OCI-LY7 (cell line): ENCODE results near the gene TEKTIP1. TPM values are rescaled to one million over a fixed set of nuclear protein-coding genes. Genes with fewer than 3 reads are reported as not detected.
A peak's percentile ranks its signal among the peaks of the same experiment; 100 is the strongest.

ENCODE experiments used
- BruUV-seq: library from RNA; stranded (reverse); fragments of 400-500 nt; replicated peaks from 2 replicates; lab custom pipeline; 2021; lab: Mats Ljungman, UMichigan
- CTCF ChIA-PET: fragments of 300-600 bp; sonication (Branson Sonifier 250); formaldehyde crosslinking; loops from one replicate; lab custom pipeline; 2022; ENCODE audit warnings: antibody characterized with exemption; ENCODE audit not compliant: unreplicated experiment; lab: Charles Lee
- POLR2A ChIA-PET: fragments of 300-600 bp; sonication (Branson Sonifier 250); formaldehyde crosslinking; loops from one replicate; lab custom pipeline; 2022; ENCODE audit warnings: antibody characterized with exemption; lab: Charles Lee
- DNase-seq: peaks from one replicate; pipeline ENCODE4 v3.0.0-alpha.2; 2015; ENCODE audit warnings: low spot score
- H2AFZ ChIP-seq: fragments of 200-600 bp; sonication (generic), shearing (Covaris generic); 2 replicates; pipeline ENCODE4 v1.6.1; 2014; ENCODE audit warnings: mild to moderate bottlenecking, antibody characterized with exemption, low read length, moderate library complexity
- H3K27ac ChIP-seq: fragments of 200-600 bp; sonication (generic); 2 replicates; pipeline ENCODE4 v1.5.1; 2014; ENCODE audit warnings: mixed run types, low read depth, mild to moderate bottlenecking, moderate library complexity, low read length, inconsistent platforms; ENCODE audit not compliant: poor library complexity, severe bottlenecking
- H3K36me3 ChIP-seq: fragments of 200-600 bp; sonication (generic); 2 replicates; pipeline ENCODE4 v1.6.1; 2014; ENCODE audit warnings: mild to moderate bottlenecking, antibody characterized with exemption, low read length, moderate library complexity, mixed read lengths; ENCODE audit not compliant: insufficient read depth
- H3K4me1 ChIP-seq: fragments of 200-600 bp; sonication (generic); 2 replicates; pipeline ENCODE4 v1.5.1; 2014; ENCODE audit warnings: mild to moderate bottlenecking, low read length; ENCODE audit not compliant: insufficient read depth, poor library complexity, severe bottlenecking
- H3K4me2 ChIP-seq: fragments of 200-600 bp; sonication (generic); 2 replicates; pipeline ENCODE4 v1.6.1; 2014; ENCODE audit warnings: mild to moderate bottlenecking, low read length
- H3K4me3 ChIP-seq: fragments of 200-600 bp; sonication (generic); 2 replicates; pipeline ENCODE4 v1.5.1; 2014; ENCODE audit warnings: mild to moderate bottlenecking, low read depth, low read length; ENCODE audit not compliant: poor library complexity, severe bottlenecking
- H3K79me2 ChIP-seq: fragments of 200-600 bp; sonication (generic); 2 replicates; pipeline ENCODE4 v1.6.1; 2016; ENCODE audit warnings: low read depth, mild to moderate bottlenecking, low read length, moderate library complexity, mixed read lengths; ENCODE audit not compliant: insufficient read depth
- H3K9me2 ChIP-seq: fragments of 200-600 bp; sonication (generic); 2 replicates; pipeline ENCODE4 v1.6.1; 2016; ENCODE audit warnings: mild to moderate bottlenecking, low read length, mixed read lengths; ENCODE audit not compliant: insufficient read depth
- H3K9me3 ChIP-seq: fragments of 200-600 bp; sonication (generic); 2 replicates; pipeline ENCODE4 v1.6.1; 2014; ENCODE audit warnings: mild to moderate bottlenecking, mixed run types, low read length, mixed read lengths
- H4K20me1 ChIP-seq: fragments of 200-600 bp; sonication (generic); 2 replicates; pipeline ENCODE4 v1.6.1; 2014; ENCODE audit warnings: mild to moderate bottlenecking, antibody characterized with exemption, low read length, moderate library complexity, mixed read lengths; ENCODE audit not compliant: insufficient read depth
- CTCF ChIP-seq: fragments of 200-600 bp; sonication (generic); conservative IDR thresholded peaks from 2 replicates; pipeline ENCODE4 v1.5.1; 2014; ENCODE audit warnings: mild to moderate bottlenecking, antibody characterized with exemption, low read length, moderate library complexity, mixed read lengths
- EZH2phosphoT487 ChIP-seq: fragments of 200-600 bp; sonication (generic); IDR thresholded peaks from 2 replicates; pipeline ENCODE4 v1.6.1; 2018; ENCODE audit warnings: low read depth, borderline replicate concordance, mild to moderate bottlenecking, mixed run types, antibody characterized with exemption, low read length, moderate library complexity, mixed read lengths
- intact Hi-C: fragments of 100-400 bp; cut with micrococcal nuclease; formaldehyde crosslinking; loops from one replicate; pipeline ENCODE4 v1.10.0; 2022; ENCODE audit not compliant: unreplicated experiment
- total RNA-seq, 2 experiments: library from RNA; depleted of rRNA in 1 of 2; stranded (reverse); fragments of >200 nt in 1 of 2; shearing (Covaris generic) in 1 of 2; gene quantifications; 2 replicates each; pipeline ENCODE4 v1.2.3, GENCODE V29; 2014 to 2022

The TEKTIP1 gene
- total RNA-seq, 2 experiments from 2014 or later: 0.44 to 7.0 TPM

DNA sequence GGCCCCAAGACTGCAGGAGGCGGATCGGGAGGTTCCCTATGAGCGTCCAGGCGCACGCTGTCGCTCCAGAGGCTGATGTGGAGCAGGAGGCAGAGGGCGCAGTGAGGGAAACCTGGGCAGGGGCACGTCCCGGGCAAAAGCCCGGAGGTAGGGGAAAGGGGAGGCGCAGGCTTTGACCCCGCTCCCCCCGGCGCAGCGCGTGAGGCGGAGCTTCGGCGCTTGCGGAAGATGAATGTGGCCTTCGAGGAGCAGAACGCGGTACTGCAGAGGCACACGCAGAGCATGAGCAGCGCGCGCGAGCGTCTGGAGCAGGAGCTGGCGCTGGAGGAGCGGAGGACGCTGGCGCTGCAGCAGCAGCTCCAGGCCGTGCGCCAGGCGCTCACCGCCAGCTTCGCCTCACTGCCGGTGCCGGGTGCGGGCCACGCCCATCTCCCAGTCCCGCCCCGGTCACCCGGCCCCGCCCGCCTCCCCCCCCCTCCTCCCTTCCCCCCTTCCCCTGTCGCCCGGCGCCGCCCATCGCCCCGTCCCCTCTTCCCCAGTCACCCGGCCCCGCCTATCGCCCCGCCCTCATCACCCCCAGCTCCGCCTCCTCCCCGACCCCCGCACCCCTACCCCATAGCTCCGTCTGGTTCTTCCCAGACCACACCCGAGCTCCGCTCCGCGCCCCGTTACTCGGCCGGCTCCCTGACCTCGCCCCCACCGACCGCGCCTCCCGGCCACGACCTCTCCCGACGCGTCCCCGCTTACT lies 37.9 kb downstream of the TEKTIP1 start:
- no peaks in the 10 kb centered on the region for H3K9me2 ChIP-seq
- no peak for DNase-seq
- ChIA-PET CTCF (no interaction called here), POLR2A (no interaction called here)
- TF ChIP-seq CTCF (no peak), EZH2phosphoT487 (no peak)
- peak overlapping the region; percentile 18; the same call in 1 of the 2 replicates for H3K4me2 ChIP-seq
- H3K36me3 ChIP-seq: peaks cover 25% of the 10 kb centered on the region
- BruUV-seq: no TSS peak
- H3K4me3 ChIP-seq: no peak overlapping the region
- H4K20me1 ChIP-seq: no peaks in the 10 kb centered on the region
- intact Hi-C loops: no loop called here
- no peak overlapping the region for H3K27ac ChIP-seq
- H3K9me3 ChIP-seq: no peaks in the 10 kb centered on the region
- no peak overlapping the region for H2AFZ ChIP-seq
- peaks cover 5% of the 10 kb centered on the region; the same call in 1 of the 2 replicates for H3K79me2 ChIP-seq
- peaks cover 5% of the 10 kb centered on the region for H3K4me1 ChIP-seq

- TF ChIP-seq EZH2phosphoT487 (no peak), CTCF (no peak)
- no peaks in the 10 kb centered on the region for H3K4me1 ChIP-seq
- CTCF ChIA-PET: no interaction called here
- no peaks in the 10 kb centered on the region for H3K9me3 ChIP-seq
- H3K79me2 ChIP-seq: peaks cover 5% of the 10 kb centered on the region; the same call in 1 of the 2 replicates
- H3K36me3 ChIP-seq: peaks cover 25% of the 10 kb centered on the region
- no peak overlapping the region for H3K4me3 ChIP-seq
- BruUV-seq: no TSS peak
- H3K4me2 ChIP-seq: no peak overlapping the region
- intact Hi-C loops: no loop called here
- POLR2A ChIA-PET: no interaction called here
- no peaks in the 10 kb centered on the region for H3K9me2 ChIP-seq
- DNase-seq: no peak
- H4K20me1 ChIP-seq: no peaks in the 10 kb centered on the region
- no peak overlapping the region for H3K27ac ChIP-seq
- H2AFZ ChIP-seq: no peak overlapping the region
Measured at GRCh38 chr19:3577723-3578344, 38.9 kb downstream of the TEKTIP1 start.

DNA sequence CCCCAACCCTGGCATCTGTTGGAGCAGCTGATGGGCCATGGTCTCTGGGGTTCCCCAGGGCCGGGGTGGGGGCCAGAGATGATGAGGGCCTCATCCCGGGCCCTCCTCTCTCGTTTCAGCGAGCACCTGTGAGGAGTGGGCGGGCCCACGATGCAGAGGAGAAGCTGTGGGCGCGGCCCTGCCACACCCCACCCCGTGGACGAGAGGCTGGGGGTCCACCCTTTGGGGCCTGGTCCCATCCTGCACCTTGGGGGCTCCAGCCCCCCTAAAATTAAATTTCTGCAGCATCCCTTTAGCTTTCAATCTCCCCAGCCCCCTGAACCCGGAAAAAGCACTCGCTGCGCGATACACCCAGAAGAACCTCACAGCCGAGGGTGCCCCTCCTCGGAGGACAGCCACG lies 39.4 kb downstream of the TEKTIP1 start:
- ChIA-PET POLR2A (interaction anchor here (1.2 kb wide), 1 partner anchor 49 kb away, joined by 3 read pairs; no protein-coding TSS in a partner anchor), CTCF (no interaction called here)
- Histone ChIP-seq H2AFZ (no peak overlapping the region), H4K20me1 (no peaks in the 10 kb centered on the region), H3K4me3 (no peak overlapping the region), H3K9me3 (no peaks in the 10 kb centered on the region), H3K79me2 (peaks cover under 1% of the 10 kb centered on the region; the same call in 1 of the 2 replicates), H3K27ac (no peak overlapping the region), H3K4me2 (no peak overlapping the region), H3K36me3 (peaks cover 25% of the 10 kb centered on the region), H3K4me1 (no peaks in the 10 kb centered on the region), H3K9me2 (no peaks in the 10 kb centered on the region)
- DNase-seq: no peak
- intact Hi-C loops: no loop called here
- no peak for TF ChIP-seq CTCF
- no peak for TF ChIP-seq EZH2phosphoT487
- BruUV-seq: TSS peak; percentile 78
